GM23248 (cell line): ENCODE results near the gene PCCB.

Experiments
- EZH2 ChIP-seq: fragments of 200-600 bp; sonication (generic); IDR thresholded peaks from 2 replicates; pipeline ENCODE4 v1.6.1; 2018; ENCODE audit warnings: antibody characterized with exemption, mild to moderate bottlenecking; ENCODE audit not compliant: insufficient read depth, poor library complexity, severe bottlenecking
- EZH2phosphoT487 ChIP-seq: fragments of 200-600 bp; sonication (generic); IDR thresholded peaks from 2 replicates; pipeline ENCODE4 v1.6.1; 2018; ENCODE audit warnings: antibody characterized with exemption, moderate library complexity, mild to moderate bottlenecking, low read depth; ENCODE audit not compliant: insufficient read depth

DNA sequence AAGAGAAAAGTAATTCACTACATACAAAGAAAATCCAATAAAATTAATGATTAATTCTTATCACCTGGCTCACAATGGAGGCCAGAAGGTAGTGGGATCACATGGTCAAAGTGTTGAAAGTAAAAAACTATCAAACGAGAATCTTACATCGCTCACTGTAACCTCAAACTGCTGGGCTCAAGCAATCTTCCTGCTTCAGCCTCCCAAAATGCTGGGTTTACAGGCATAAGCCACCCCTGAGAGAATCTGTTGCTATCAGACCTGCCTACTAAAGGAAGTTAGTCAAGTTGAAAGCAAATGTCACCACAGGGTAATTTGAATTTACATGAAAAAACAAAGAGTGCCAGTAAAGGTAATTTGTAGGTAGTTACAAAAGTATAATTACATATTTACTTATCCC is 103.3 kb downstream of the PCCB start:
- TF ChIP-seq EZH2 (no peak), EZH2phosphoT487 (no peak)
